GM23248 (cell line): Measurements from ENCODE around the gene ACTR1A.

Experiments used
- EZH2 ChIP-seq: fragments of 200-600 bp; sonication (generic); IDR thresholded peaks from 2 replicates; pipeline ENCODE4 v1.6.1; 2018; ENCODE audit warnings: antibody characterized with exemption, mild to moderate bottlenecking; ENCODE audit not compliant: insufficient read depth, poor library complexity, severe bottlenecking
- EZH2phosphoT487 ChIP-seq: fragments of 200-600 bp; sonication (generic); IDR thresholded peaks from 2 replicates; pipeline ENCODE4 v1.6.1; 2018; ENCODE audit warnings: antibody characterized with exemption, moderate library complexity, mild to moderate bottlenecking, low read depth; ENCODE audit not compliant: insufficient read depth

DNA sequence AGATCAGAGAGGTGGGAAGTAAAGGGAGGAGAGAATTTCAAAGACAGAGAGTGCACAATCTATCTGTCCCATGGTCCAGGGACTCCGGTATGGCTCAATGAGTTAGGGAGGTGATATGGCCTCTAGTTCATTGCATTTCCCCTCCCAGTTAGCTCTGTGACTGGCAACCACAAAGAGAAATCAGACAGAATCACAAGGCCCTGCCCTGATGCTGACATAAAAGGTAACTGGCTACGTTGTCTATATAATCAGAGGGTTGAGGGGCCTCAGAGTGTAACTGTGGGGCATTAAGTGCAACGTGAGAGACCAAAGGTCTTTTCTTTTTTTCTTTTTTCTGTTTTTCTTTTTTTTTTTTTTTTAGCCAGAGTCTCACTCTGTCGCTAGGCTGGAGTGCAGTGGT, 43.9 kb downstream of the ACTR1A start:
- TF ChIP-seq EZH2 (no peak), EZH2phosphoT487 (no peak)
